ENCODE measurements around the gene PAPOLG.

Gene PAPOLG

DNA sequence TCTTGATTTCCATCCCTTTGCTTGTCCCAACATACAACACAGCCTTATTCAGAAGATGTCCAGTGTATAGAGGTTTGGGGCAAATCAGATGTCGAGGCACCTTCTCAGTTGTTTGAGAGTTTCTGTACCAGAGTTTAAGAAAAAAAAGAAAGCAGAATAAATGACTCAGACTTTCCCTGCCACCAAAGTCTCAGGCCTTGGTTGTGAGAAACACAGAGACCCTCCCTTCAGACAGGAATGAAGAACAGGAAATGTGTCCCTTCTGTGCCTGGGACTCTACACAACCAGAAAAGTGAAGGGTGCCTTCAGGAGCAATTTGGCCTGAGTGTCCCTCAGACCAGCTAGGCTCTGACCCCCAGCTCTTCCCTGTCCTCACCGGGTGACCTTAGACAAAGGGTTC lies 88.0 kb downstream of the PAPOLG start:
- H3K27ac Mint-ChIP-seq: peak overlapping the region; percentile 83
- no peaks in the 10 kb centered on the region for H3K36me3 Mint-ChIP-seq (ENCODE audit: low read depth)
- H3K9me3 Mint-ChIP-seq: no peaks in the 10 kb centered on the region
- peak overlapping the region; percentile 1 for H3K4me3 Mint-ChIP-seq
- DNase-seq: peak; percentile 39
- peaks cover 32% of the 10 kb centered on the region for H3K4me1 Mint-ChIP-seq (ENCODE audit: low read depth)
- no peaks in the 10 kb centered on the region for H3K27me3 Mint-ChIP-seq

DNA sequence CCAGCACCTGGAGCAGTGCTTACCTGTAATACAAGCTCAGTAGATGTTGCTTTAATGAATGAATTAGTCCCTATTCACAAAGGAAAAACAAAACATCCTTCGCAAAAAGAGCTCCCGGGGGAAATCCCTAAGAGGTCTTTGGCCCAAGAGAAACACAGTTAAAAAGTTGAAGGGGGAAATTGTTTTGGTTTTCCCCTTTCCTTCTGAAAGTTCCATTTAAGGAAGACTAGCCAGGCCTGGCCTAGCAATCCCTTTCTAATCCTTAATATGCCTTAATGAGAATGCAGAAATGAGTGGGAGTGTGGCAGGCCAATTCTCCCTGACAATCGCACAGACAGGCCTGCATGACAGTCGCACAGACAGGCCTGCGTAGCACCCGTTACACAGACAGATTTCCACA lies 91.8 kb downstream of the PAPOLG start:
- Mint-ChIP-seq H3K4me3 (no peak overlapping the region), H3K4me1 (ENCODE audit: low read depth) (peaks cover 17% of the 10 kb centered on the region), H3K9me3 (no peaks in the 10 kb centered on the region), H3K36me3 (ENCODE audit: low read depth) (no peaks in the 10 kb centered on the region), H3K27ac (no peak overlapping the region), H3K27me3 (no peaks in the 10 kb centered on the region)
- DNase-seq: no peak
